Right hindlimb (tissue), 1 donor: Measurements from ENCODE around the gene SLC2A11.

Source experiments
- DNase-seq: peaks from one replicate; pipeline ENCODE4 v3.0.0-alpha.2; 2018

SLC2A11 gene

GRCh38 chr22:23832226-23833016 lies 25.3 kb upstream of the SLC2A11 start:
- peak; percentile 25 for DNase-seq

- peak; percentile 17 for DNase-seq
Observed at GRCh38 chr22:23833017-23833751, 24.5 kb upstream of the SLC2A11 start.

GRCh38 chr22:23833911-23834317 lies 23.8 kb upstream of the SLC2A11 start:
- DNase-seq = peak; percentile 27

- no peak for DNase-seq
Observed at GRCh38 chr22:23834406-23834792, 23.3 kb upstream of the SLC2A11 start.

- DNase-seq = peak; percentile 46
Observed at GRCh38 chr22:23834793-23835483, 22.7 kb upstream of the SLC2A11 start.

GRCh38 chr22:23835484-23836144 lies 22.1 kb upstream of the SLC2A11 start:
- DNase-seq = peak; percentile 18

GRCh38 chr22:23836281-23836680 lies 21.4 kb upstream of the SLC2A11 start:
- DNase-seq = no peak

GRCh38 chr22:23836692-23837495 lies 20.8 kb upstream of the SLC2A11 start:
- peak; percentile 15 for DNase-seq

GRCh38 chr22:23837496-23837859 lies 20.2 kb upstream of the SLC2A11 start:
- DNase-seq = no peak

- DNase-seq = no peak
Observed at GRCh38 chr22:23837911-23838680, 19.6 kb upstream of the SLC2A11 start.

GRCh38 chr22:23838681-23839468 lies 18.8 kb upstream of the SLC2A11 start, which contains the start of gene DERL3:
Gene DERL3, minus strand, starts transcription at chr22:23839006. Its CDS starts 19 bp downstream, at chr22:23838987.
- DNase-seq = peak; percentile 97

GRCh38 chr22:23840026-23840425 lies 17.6 kb upstream of the SLC2A11 start:
- no peak for DNase-seq

- no peak for DNase-seq
Observed at GRCh38 chr22:23841292-23841691, 16.4 kb upstream of the SLC2A11 start.

GRCh38 chr22:23841736-23842445 lies 15.8 kb upstream of the SLC2A11 start:
- no peak for DNase-seq

GRCh38 chr22:23842599-23842998 lies 15.1 kb upstream of the SLC2A11 start:
- DNase-seq = no peak

- no peak for DNase-seq
Observed at GRCh38 chr22:23844739-23845202, 12.9 kb upstream of the SLC2A11 start.

GRCh38 chr22:23845265-23846080 lies 12.2 kb upstream of the SLC2A11 start:
- no peak for DNase-seq

- no peak for DNase-seq
Observed at GRCh38 chr22:23846081-23846469, 11.6 kb upstream of the SLC2A11 start.
